Central memory CD4-positive, alpha-beta T cell (primary cell): ENCODE data around the gene SAMD3.
"Not testable (repeated sequence)": the region's sequence is repeated elsewhere in the genome, so short reads cannot be mapped to it uniquely, and the experiment has no call there.

ENCODE experiments used
- DNase-seq: peaks from one replicate; pipeline ENCODE4 v3.0.0; 2022

The SAMD3 gene

GRCh38 chr6:130211691-130212090 is 11.1 kb downstream of the SAMD3 start:
- DNase-seq = no peak

GRCh38 chr6:130207979-130208649 is 14.6 kb downstream of the SAMD3 start:
- DNase-seq = no peak

GRCh38 chr6:130206479-130206878 is 16.3 kb downstream of the SAMD3 start:
- DNase-seq = no peak

GRCh38 chr6:130204322-130204721 is 18.4 kb downstream of the SAMD3 start:
- no peak for DNase-seq

GRCh38 chr6:130203370-130203769 is 19.4 kb downstream of the SAMD3 start:
- DNase-seq = no peak

GRCh38 chr6:130202782-130203181 is 20.0 kb downstream of the SAMD3 start:
- DNase-seq = peak; percentile 9

- DNase-seq = no peak
These were observed 22.7 kb downstream of the SAMD3 start for GRCh38 chr6:130200020-130200419.

- DNase-seq = no peak
These were observed 24.2 kb downstream of the SAMD3 start for GRCh38 chr6:130198483-130199035.

GRCh38 chr6:130197816-130198482 is 24.8 kb downstream of the SAMD3 start:
- DNase-seq = not testable (repeated sequence)

- DNase-seq = not testable (repeated sequence)
These were observed 28.3 kb downstream of the SAMD3 start for GRCh38 chr6:130194434-130194833.

GRCh38 chr6:130190701-130191690 is 31.8 kb downstream of the SAMD3 start:
- DNase-seq = no peak

- DNase-seq = no peak
These were observed 33.0 kb downstream of the SAMD3 start for GRCh38 chr6:130189531-130190397.

GRCh38 chr6:130188207-130188899 is 34.4 kb downstream of the SAMD3 start:
- DNase-seq = no peak

- DNase-seq = no peak
These were observed 35.2 kb downstream of the SAMD3 start for GRCh38 chr6:130187335-130188206.

- DNase-seq = no peak
These were observed 37.1 kb downstream of the SAMD3 start for GRCh38 chr6:130185658-130186057.

- DNase-seq = peak; percentile 47
These were observed 39.2 kb downstream of the SAMD3 start for GRCh38 chr6:130183271-130184222.

GRCh38 chr6:130182466-130182865 is 40.3 kb downstream of the SAMD3 start:
- no peak for DNase-seq

GRCh38 chr6:130178692-130179091 is 44.1 kb downstream of the SAMD3 start:
- DNase-seq = no peak

GRCh38 chr6:130176378-130176777 is 46.4 kb downstream of the SAMD3 start:
- DNase-seq = no peak
